HG03469 (cell line): ENCODE data around the gene ZNF428.
"Not testable (repeated sequence)": the region's sequence is repeated elsewhere in the genome, so short reads cannot be mapped to it uniquely, and the experiment has no call there.

Experiments used
- ATAC-seq: cut with Tn5 transposase; IDR thresholded peaks from one replicate; pipeline ENCODE4 v1.9.1; 2021; ENCODE audit warnings: mild to moderate bottlenecking, moderate library complexity, moderate number of reproducible peaks; ENCODE audit not compliant: unreplicated experiment

Gene ZNF428

DNA sequence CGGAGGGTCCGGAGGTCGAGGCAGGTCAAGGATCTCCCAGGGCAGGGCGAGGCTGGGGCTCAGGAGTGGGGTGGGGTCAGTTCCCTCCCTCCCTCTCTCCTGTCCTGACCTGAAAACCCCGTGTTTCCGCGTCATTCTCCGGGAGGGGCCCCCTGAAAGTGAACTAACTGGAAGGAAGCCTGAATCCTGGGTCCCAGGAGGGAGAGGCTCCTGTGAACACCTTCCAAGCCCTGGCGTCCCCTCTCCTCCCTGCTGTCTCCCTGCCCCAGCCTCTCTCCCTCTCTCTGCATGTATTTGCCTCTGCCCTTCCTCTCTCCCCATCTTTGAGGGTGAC, 21.0 kb upstream of the ZNF428 start:
- ATAC-seq = no peak

DNA sequence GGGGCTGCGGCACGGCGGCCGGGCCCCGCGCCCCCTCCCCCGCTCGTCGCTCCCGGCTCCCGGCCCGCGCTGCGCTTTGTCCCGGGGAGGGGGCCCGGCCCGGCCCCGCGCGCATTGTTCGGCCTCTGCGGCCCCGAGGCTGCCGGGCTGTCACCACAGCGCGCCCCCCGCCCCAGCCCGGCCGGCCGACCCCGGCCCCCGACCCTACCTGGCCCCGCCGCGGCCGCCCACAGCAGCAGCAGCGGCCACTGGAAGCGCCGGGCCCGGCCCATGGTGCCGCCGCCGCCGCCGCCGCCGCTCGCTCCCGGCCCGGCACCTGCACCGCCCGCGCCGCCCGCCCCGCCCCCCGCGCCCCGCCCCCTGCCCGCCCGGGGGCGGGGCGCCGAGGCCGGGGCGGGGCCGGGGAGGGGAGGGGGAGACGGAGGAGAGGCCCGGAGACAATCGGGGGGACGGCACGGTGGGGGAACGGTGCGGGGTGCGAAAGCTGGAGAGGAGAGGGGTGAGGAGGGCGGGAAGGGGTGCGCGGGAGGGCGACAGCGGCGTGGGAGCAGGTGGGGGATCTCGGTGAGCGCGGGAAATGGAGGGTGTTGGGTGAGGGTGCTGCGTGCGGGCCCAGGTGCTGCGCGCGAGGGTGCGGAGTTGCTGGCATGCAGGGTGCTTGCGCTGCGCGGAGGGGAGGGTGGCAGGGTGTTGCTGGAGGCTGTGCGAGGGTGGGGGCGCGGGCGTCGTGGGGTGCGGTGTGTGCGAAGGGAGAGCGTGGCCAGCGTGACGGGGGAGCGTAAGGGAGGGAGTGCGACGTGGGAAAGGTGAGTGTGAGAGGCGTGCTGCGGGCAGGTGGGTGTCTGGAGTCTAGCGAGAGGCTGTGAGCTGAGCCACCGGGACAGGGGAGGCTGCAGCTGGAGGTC, 20.3 kb upstream of the ZNF428 start, which contains the start of gene CADM4:
TSS of gene CADM4 (minus strand) at position 332 of the 905 bp plus-strand sequence. CDS start at position 272, 60 bp downstream.
- ATAC-seq = no peak

DNA sequence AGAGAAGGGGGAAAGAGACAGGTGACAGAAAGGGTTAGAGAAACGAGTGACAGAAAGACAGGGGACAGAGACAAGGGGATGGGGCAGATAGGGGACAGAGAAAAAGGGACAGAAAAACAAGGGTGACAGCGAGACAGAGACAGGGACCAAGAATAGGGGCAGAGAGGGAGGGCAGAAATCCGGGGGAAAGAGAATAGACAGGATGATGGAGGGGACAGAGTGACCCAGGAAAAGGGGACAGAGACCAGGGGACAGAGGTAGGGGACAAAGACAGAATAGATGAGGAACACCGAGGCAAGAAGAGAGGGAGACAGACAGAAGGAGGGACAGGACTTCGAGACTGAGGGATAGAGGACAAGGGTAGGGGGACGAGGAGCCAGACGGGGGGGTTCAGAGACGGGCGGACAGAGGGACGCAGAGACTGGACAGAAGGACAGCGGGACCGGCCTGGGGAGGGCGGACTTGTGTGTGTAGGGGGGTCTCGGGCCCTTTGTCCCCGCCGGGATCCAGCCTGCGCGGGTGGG, 19.6 kb upstream of the ZNF428 start:
- ATAC-seq = no peak

DNA sequence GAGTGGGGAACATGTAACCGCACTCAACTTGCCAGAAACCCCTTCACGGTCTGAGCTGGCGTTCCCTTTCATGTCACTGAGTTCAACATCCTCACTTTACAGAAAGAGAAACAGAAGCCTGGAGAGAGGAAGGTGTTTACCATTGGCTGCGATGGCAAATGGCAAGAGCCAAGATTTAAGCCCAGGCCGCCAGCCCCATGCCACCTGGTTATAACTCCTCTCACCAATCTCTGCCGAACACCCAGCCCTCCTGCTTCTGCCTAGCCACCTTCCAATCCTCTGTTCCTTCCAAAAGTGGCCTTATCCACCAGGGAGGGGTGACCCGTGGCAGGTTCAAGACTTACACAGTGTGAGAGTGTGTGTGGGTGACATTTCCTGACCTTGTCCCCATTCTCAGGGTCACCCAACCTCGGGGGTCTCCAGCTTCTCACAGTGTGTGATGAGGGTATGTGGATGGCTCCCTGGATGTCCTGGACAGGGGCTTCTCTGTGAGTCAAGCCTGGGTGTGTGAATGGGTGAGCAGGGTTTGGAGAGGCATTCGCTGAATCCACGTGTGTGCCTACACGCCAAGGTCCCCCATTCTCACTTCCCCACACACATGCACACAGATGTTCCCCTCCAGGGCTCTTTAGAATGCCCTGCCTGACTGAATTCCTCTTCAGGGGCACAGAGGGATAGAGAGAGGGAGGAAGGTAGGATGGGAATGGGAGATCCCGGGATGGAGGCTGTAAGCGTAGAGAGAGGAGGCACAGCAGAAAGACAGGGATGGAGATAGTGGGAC, 19.0 kb upstream of the ZNF428 start:
- no peak for ATAC-seq

DNA sequence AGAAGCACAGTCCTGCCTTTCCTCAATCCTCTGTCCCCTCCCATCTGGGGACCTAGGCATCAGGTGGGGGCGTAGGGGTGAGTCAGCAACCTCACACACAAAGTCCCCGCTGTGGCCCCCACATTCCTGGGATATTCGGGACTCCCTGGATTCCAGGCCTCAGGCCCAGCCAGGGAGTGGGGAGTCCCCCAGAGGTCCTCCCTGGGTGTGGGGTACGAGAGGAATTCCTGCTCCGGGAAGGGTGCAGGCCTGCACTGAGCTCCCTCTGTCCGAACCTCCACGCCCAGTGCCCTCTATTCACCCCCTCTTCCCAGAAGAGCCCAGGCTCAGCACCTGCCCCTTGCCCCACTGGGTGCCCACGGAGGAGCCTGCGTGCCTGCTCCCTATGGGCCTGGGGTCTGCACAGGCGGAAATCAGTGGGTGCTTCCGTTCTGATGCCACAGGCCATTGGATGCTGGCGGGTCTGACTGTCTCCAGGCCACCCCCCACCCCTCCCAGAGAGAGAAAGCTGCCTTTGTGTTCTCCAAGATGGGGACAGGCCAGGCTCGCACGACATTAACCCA, 16.8 kb upstream of the ZNF428 start:
- ATAC-seq = no peak

DNA sequence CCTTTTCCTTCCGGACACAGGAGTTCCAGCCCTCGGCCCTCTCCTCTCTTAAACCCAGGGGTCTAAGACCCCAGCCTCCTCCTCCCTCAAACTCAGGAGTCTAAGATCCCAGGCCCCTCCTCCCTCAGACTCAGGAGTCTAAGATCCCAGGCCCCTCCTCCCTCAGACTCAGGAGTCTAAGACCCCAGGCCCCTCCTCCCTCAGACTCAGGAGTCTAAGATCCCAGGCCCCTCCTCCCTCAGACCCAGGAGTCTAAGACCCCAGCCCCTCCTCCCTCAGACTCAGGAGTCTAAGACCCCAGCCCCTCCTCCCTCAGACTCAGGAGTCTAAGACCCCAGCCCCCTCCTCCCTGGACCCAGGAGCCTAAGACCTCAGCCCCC, 16.1 kb upstream of the ZNF428 start:
- not testable (repeated sequence) for ATAC-seq

DNA sequence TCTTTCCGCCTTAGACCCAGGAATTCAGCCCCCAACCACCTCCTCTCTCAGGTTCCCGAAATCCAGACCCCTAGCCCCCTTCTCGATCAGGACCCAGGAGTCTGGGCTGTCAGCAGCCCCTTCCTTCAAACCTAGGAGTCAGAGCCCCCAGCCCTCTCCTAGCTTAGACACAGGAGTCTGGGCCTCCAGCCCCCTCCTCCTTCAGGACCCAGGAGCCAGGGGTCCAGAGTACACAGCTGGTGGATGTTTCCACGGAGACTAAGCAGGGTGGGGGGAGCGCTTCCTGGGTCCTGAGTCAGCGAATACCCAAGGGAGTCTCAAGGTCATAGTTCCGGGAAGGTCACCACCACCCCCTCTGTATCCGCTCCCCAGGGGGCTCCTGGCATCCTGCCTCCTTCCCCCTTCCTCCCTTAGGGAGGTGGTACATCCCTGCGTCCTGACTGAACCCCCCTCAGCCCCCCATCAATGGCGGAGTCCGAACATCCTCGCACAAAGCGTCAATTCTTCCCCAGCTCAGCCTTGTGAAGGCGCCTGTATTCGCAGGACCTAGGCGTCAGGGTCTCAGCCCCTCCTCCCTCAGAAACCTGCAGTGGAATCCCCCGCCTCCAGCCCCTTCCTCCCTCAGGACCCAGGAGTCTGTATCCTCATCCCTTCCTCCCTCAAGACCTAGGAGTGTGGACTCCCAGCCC, 15.6 kb upstream of the ZNF428 start:
- ATAC-seq = no peak

DNA sequence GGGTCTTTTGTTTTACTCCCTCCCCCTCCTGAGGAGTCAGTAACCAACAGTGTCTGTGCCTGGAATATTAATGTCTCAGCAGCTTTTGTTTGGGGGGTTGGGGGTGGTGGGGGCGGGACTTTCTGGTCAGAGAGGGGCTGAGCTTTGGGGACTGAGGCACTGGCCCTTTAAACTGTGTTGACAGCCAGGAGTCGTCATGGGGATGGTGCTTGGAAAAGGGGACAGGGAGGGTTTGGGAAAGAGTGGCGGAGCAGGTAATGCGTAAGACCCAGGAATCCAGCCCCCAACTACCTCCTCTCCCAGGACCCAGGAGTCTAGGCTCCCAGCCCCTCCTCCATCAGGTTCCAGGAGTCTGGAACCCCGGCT, 15.1 kb upstream of the ZNF428 start:
- ATAC-seq = no peak

DNA sequence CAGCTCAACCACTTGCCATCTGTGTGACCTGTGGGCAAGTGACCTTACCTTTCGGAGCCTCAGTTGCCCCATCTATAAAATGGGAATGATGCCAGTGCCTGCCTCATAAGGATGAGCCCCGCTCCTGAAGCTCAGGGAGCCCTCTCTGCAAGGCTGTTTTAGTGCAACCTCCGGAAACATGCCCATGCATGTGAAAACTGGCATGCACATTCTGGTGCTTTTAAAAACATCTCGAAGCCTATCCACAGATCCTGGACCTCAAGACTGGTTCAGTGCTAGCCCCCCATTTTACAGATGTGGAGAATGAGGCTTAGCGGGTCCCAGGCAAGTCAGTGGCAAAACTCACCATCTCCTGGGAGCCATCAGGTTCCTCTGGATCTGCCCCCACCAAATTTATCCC, 14.6 kb upstream of the ZNF428 start:
- no peak for ATAC-seq

DNA sequence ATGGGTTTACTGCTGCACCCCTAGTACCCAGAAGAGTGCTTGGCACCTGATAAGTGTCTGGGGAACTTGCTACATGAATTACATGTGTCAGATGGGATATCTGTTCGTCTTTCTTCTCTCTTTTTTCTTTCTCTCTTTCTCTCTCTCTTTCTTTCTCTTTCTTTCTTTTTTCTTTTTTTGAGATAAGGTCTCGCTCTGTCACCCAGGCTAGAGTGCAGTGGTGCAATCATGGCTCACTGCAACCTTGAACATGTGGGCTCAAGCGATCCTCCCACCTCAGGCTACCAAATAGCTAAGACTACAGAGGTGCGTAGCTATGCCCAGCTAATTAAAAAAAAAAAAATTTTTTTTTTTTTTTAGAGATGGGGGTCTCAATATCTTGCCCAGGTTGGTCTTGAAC, 14.1 kb upstream of the ZNF428 start:
- no peak for ATAC-seq

DNA sequence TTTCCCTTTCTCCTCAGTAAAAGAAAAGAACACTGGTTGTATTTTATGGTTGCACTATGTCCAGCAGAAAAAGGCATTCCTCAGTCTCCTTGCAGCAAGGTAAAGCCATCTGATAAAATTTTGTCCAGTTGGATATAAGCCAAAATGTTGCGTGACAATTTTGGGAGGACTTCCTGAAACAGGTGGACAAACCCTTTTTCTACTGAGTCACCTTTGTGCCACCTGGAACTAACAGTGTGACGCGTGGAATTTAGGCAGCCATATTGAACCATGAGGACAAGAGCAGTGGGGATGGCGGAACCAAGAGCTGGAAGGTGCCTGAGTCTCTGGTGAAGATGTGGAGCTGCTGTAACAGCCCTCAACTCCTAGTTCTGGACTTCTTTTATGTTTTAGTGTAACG, 12.1 kb upstream of the ZNF428 start:
- no peak for ATAC-seq

DNA sequence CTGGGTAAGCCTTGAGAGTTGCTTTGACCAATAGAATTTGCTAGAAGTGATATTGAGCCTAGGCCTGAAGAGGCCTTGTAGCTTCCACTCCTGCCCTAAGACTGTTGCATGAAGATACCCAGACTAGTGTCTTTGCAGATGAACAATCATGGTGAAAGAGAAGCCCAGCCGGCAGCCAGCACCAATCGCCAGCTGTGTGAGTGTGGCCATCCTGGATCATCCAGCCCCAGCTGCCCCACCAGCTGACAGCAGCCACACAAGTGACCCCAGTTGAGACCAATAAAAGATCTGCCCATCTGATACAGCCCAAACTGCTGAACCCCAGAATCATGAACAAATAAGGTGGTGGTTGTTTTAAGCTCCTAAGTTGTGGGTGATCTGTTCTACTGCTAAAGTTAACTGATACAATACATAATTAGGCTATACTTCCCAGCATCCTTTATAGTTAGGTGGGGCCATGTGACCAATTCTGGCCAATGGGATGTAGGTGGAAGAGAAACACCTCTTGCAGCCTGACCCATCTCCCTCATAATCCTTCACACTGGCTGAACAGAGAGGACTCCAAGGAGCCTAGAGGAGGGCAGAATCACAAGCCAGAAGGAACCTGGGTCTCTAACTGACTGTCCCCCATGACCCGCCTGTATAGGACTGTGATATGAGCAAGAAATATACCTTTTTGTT, 9.4 kb upstream of the ZNF428 start:
- no peak for ATAC-seq

DNA sequence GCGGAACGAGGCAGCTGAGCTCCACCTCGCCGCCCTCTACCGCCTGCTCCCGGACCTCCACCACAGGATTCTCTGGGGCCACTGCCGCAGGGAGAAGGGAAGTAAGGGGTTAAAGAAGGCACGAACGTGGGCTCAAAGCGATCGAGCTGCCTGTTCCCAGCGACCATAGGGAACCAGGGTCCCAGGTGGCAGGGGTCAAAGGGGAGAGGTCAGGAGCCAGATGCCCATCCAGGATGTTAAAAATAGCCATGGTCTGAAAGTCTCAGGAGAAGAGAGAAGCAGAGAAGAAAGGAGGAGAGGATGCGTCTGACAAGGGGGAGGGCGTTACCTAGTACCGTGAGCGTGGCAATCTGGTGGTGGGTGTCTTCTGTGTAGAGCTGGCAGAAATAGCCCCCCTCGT, 7.4 kb upstream of the ZNF428 start:
- no peak for ATAC-seq

DNA sequence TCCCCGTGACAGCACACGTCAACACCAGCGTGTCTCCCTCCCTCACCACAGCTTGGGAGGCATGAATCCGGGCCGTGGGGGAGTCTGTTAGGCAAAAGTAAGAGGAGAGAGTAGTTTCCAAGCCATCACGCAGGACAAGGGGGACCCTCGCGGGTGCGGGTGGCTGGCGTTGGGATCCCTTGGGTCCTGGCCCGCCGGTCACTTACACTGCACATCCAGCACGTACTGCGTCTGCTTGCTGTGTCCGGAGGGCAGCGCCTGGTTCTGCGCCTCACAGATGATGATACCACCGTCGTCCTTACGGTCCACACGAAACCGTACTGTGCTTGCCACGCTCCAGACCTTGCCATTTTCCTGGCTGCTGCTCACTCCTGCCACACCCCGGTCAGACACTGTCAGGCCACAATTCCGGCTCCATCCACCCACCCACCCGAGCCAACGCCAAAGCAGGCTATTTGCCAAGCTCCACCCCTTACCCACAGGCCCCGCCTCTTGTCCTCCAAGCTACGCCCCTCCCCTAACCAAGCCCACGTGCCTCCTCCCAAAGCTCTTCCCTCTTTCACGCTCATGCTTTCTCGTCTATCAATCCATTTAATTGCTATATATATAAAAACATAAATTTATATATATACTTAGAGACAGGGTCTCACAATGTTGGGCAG, 6.6 kb upstream of the ZNF428 start:
- no peak for ATAC-seq

DNA sequence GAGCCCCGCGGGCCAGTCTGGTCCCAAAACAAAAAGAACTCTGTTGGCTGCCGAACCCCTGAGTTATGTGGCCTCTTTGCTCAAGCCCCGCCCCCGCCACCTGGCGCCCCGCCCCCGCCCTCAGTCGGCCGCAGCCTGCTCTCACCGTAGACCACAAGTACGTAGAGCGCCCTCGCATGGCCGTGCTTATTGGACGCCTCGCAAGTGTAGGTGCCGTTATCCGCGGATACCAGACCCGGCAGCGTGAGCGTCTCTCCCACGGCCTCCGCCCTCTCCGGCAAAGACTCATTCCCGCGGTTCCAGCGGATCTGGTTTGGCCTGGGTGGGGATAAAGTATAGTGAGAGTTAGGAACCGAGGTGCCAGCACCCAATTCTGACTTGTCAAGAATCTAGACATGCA, 5.5 kb upstream of the ZNF428 start:
- no peak for ATAC-seq

DNA sequence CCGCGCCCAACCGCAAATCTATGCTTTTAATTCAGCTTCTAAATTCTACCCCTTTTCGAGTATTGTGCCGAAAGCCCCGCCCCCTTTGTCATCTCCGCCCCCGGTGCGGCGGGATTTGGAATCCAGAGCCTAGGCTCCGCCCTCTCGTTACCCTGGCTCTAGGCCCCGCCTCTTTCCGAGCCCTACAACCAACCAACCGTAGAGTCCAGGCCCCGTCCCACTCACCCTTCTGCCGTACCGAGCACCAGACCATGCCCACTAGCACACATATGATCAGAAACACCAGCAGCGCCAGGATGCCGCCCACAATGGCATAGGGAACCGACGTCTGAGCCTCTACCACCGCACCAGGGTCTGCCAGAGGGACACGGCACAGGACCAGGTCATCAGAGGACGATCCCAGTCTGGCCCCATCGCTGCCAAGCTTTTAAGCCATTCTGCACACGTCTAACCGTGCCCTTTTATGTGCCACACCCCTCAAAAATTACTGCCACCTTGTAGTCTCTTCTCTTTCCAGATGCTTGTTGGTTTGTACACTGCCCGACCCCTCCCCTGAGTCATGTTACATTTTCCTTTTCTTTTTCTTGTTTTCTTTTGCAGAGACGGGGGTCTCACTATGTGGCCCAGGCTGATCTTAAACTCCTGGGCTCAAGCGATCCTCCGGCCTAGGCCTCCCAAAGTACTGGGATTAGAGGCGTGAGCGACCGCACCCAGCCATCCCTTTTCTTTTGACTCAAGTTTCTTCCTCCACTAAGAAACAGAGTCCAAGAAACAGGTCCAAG, 4.7 kb upstream of the ZNF428 start:
- no peak for ATAC-seq

DNA sequence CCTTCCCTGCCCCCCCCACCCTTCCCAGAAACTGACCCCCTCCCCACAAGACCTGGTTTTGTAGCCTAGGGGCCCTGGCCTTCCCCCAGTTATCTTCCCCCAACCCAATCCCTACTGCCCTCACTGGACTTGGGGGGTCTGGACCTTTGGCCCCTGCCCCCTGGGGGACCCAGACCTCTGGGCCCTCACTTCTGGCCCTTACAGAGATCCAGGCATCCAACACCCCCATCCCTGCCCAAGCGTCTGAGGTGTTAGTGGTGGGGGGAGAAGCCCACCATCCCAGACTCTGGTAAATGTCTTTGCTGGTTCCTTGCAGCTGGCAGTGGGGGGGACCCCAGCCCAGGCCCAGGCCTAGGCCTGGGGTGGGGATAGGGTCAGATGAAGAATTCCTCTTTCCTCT, 3.5 kb upstream of the ZNF428 start:
- ATAC-seq = no peak

DNA sequence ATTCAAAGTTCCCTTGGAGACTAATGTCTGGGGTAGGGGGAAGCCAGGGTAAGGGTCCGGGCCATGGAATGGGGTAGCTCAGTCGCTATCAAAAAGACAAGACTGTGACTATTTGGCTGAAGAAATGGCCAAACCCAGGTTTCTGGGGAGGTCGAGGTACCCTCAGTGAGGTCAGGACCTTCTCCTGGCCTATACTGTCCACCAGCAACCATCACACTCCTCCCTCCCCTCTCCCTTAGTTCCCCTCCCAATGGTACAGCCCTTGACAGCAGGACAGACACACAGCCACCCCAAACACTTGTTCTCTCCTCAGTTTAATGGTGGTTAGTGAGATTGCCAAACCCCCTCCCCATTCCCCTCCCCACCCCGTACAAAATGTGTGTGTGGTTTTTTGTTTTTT, 2.6 kb upstream of the ZNF428 start:
- ATAC-seq = no peak
